Activated T-helper 17 cell treated with anti-CD3 and anti-CD28 coated beads, Interleukin-2, amount 50 U/mL, for 72 hours (primary cell): Measurements from ENCODE around the gene PDXK. TPM values are rescaled to one million over a fixed set of nuclear protein-coding genes. Genes with fewer than 3 reads are reported as not detected.
A peak's percentile ranks its signal among the peaks of the same experiment; 100 is the strongest.
"Not testable (repeated sequence)": the region's sequence is repeated elsewhere in the genome, so short reads cannot be mapped to it uniquely, and the experiment has no call there.

Source experiments
- ATAC-seq: fragments of 150-1000 bp; cut with Tn5 transposase; replicated peaks from 2 replicates; pipeline ENCODE4 v1.10.0; 2021; ENCODE audit warnings: mild to moderate bottlenecking, moderate library complexity
- H3K27ac Mint-ChIP-seq: one replicate; pipeline ENCODE4 v1.8.0; 2022; ENCODE audit warnings: mixed read lengths
- H3K27me3 Mint-ChIP-seq: one replicate; pipeline ENCODE4 v1.8.0; 2022; ENCODE audit warnings: mixed read lengths
- H3K36me3 Mint-ChIP-seq: one replicate; pipeline ENCODE4 v1.8.0; 2022; ENCODE audit warnings: low read depth, mild to moderate bottlenecking, mixed read lengths
- H3K4me1 Mint-ChIP-seq: one replicate; pipeline ENCODE4 v1.8.0; 2022; ENCODE audit warnings: mixed read lengths
- H3K4me3 Mint-ChIP-seq: one replicate; pipeline ENCODE4 v1.8.0; 2022; ENCODE audit warnings: mild to moderate bottlenecking, mixed read lengths
- H3K9me3 Mint-ChIP-seq: one replicate; pipeline ENCODE4 v1.8.0; 2022; ENCODE audit warnings: mixed read lengths
- total RNA-seq, 2 donors: library from RNA; stranded (reverse); gene quantifications; one replicate each; pipeline ENCODE4 v1.2.3, GENCODE V29; 2022

Gene PDXK
- 100 to 1,000 TPM; 102 to 115 TPM for total RNA-seq

GRCh38 chr21:43718872-43719747, at the start of gene PDXK:
PDXK (plus strand) TSS chr21:43719129; CDS start chr21:43719295, 166 bp downstream.
- Mint-ChIP-seq H3K4me1 (peaks cover 5% of the 10 kb centered on the region), H3K9me3 (no peaks in the 10 kb centered on the region), H3K4me3 (peak within 1 kb of the TSS; percentile 85), H3K27me3 (no peaks in the 10 kb centered on the region), H3K36me3 (peaks cover 14% of the 10 kb centered on the region), H3K27ac (peak within 1 kb of the TSS; percentile 80)
- peak; percentile 87 for ATAC-seq

GRCh38 chr21:43669828-43670605, 48.9 kb upstream of the PDXK start:
- ATAC-seq = no peak
- Mint-ChIP-seq H3K27me3 (no peaks in the 10 kb centered on the region), H3K36me3 (peaks cover 83% of the 10 kb centered on the region), H3K4me3 (no peak overlapping the region), H3K27ac (peak overlapping the region; percentile 53), H3K4me1 (peaks cover 18% of the 10 kb centered on the region), H3K9me3 (peaks cover 5% of the 10 kb centered on the region)

GRCh38 chr21:43675871-43676270, 43.1 kb upstream of the PDXK start:
- H3K9me3 Mint-ChIP-seq = no peaks in the 10 kb centered on the region
- H3K36me3 Mint-ChIP-seq = peaks cover 100% of the 10 kb centered on the region
- H3K27ac Mint-ChIP-seq = no peak overlapping the region
- no peaks in the 10 kb centered on the region for H3K27me3 Mint-ChIP-seq
- no peak for ATAC-seq
- H3K4me3 Mint-ChIP-seq = no peak overlapping the region
- H3K4me1 Mint-ChIP-seq = no peaks in the 10 kb centered on the region

- Mint-ChIP-seq H3K27me3 (no peaks in the 10 kb centered on the region), H3K27ac (no peak overlapping the region), H3K4me1 (no peaks in the 10 kb centered on the region), H3K9me3 (no peaks in the 10 kb centered on the region), H3K4me3 (no peak overlapping the region), H3K36me3 (peaks cover 100% of the 10 kb centered on the region)
- no peak for ATAC-seq
Measured at GRCh38 chr21:43676391-43676790, 42.5 kb upstream of the PDXK start.

- H3K9me3 Mint-ChIP-seq = no peaks in the 10 kb centered on the region
- ATAC-seq = no peak
- H3K36me3 Mint-ChIP-seq = peaks cover 99% of the 10 kb centered on the region
- no peaks in the 10 kb centered on the region for H3K4me1 Mint-ChIP-seq
- H3K27ac Mint-ChIP-seq = no peak overlapping the region
- H3K4me3 Mint-ChIP-seq = no peak overlapping the region
- H3K27me3 Mint-ChIP-seq = no peaks in the 10 kb centered on the region
Measured at GRCh38 chr21:43679951-43680350, 39.0 kb upstream of the PDXK start.

GRCh38 chr21:43680421-43680820, 38.5 kb upstream of the PDXK start:
- not testable (repeated sequence) for H3K4me3 Mint-ChIP-seq, H3K9me3 Mint-ChIP-seq, ATAC-seq, H3K27me3 Mint-ChIP-seq, H3K4me1 Mint-ChIP-seq, H3K27ac Mint-ChIP-seq
- peaks cover 99% of the 10 kb centered on the region for H3K36me3 Mint-ChIP-seq

- Mint-ChIP-seq H3K27me3 (no peaks in the 10 kb centered on the region), H3K9me3 (no peaks in the 10 kb centered on the region), H3K27ac (no peak overlapping the region), H3K4me1 (no peaks in the 10 kb centered on the region), H3K4me3 (no peak overlapping the region), H3K36me3 (peaks cover 99% of the 10 kb centered on the region)
- ATAC-seq = no peak
Measured at GRCh38 chr21:43681650-43682049, 37.3 kb upstream of the PDXK start.

GRCh38 chr21:43684424-43684823, 34.5 kb upstream of the PDXK start:
- H3K4me1 Mint-ChIP-seq = no peaks in the 10 kb centered on the region
- no peak overlapping the region for H3K4me3 Mint-ChIP-seq
- H3K27ac Mint-ChIP-seq = peak overlapping the region; percentile 12
- H3K27me3 Mint-ChIP-seq = no peaks in the 10 kb centered on the region
- no peak for ATAC-seq
- H3K9me3 Mint-ChIP-seq = no peaks in the 10 kb centered on the region
- peaks cover 98% of the 10 kb centered on the region for H3K36me3 Mint-ChIP-seq

- ATAC-seq = no peak
- no peak overlapping the region for H3K4me3 Mint-ChIP-seq
- H3K9me3 Mint-ChIP-seq = no peaks in the 10 kb centered on the region
- H3K36me3 Mint-ChIP-seq = peaks cover 98% of the 10 kb centered on the region
- H3K27me3 Mint-ChIP-seq = no peaks in the 10 kb centered on the region
- H3K4me1 Mint-ChIP-seq = no peaks in the 10 kb centered on the region
- H3K27ac Mint-ChIP-seq = peak overlapping the region; percentile 76
Measured at GRCh38 chr21:43686811-43687565, 31.9 kb upstream of the PDXK start.

GRCh38 chr21:43687566-43688399, 31.1 kb upstream of the PDXK start:
- Mint-ChIP-seq H3K27ac (peak overlapping the region; percentile 76), H3K27me3 (no peaks in the 10 kb centered on the region), H3K4me1 (no peaks in the 10 kb centered on the region), H3K9me3 (no peaks in the 10 kb centered on the region), H3K36me3 (peaks cover 98% of the 10 kb centered on the region), H3K4me3 (no peak overlapping the region)
- no peak for ATAC-seq

- H3K36me3 Mint-ChIP-seq = peaks cover 99% of the 10 kb centered on the region
- no peak overlapping the region for H3K4me3 Mint-ChIP-seq
- no peak overlapping the region for H3K27ac Mint-ChIP-seq
- no peaks in the 10 kb centered on the region for H3K9me3 Mint-ChIP-seq
- no peaks in the 10 kb centered on the region for H3K4me1 Mint-ChIP-seq
- H3K27me3 Mint-ChIP-seq = no peaks in the 10 kb centered on the region
- ATAC-seq = no peak
Measured at GRCh38 chr21:43688906-43689305, 30.0 kb upstream of the PDXK start.

- ATAC-seq = no peak
- Mint-ChIP-seq H3K36me3 (peaks cover 98% of the 10 kb centered on the region), H3K4me3 (no peak overlapping the region), H3K9me3 (no peaks in the 10 kb centered on the region), H3K27ac (no peak overlapping the region), H3K4me1 (no peaks in the 10 kb centered on the region), H3K27me3 (no peaks in the 10 kb centered on the region)
Measured at GRCh38 chr21:43689556-43690337, 29.2 kb upstream of the PDXK start.

- Mint-ChIP-seq H3K4me1 (no peaks in the 10 kb centered on the region), H3K9me3 (no peaks in the 10 kb centered on the region), H3K27ac (no peak overlapping the region), H3K27me3 (no peaks in the 10 kb centered on the region), H3K36me3 (peaks cover 98% of the 10 kb centered on the region), H3K4me3 (no peak overlapping the region)
- no peak for ATAC-seq
Measured at GRCh38 chr21:43690346-43690745, 28.6 kb upstream of the PDXK start.
